ENCODE data around the gene PMEL. TPM values are rescaled to one million over a fixed set of nuclear protein-coding genes. Genes with fewer than 3 reads are reported as not detected.

Gene PMEL
- total RNA-seq, 1 experiment from 2014 or later, result not detected

- DNase-seq (ENCODE audit: unreplicated experiment), result no peak
- Mint-ChIP-seq H3K27me3 (ENCODE audit: insufficient read depth, unreplicated experiment) (no peaks in the 10 kb centered on the region), H3K27ac (ENCODE audit: low read depth, unreplicated experiment) (no peak overlapping the region), H3K9me3 (ENCODE audit: unreplicated experiment) (no peaks in the 10 kb centered on the region), H3K4me3 (ENCODE audit: unreplicated experiment) (no peak overlapping the region), H3K4me1 (ENCODE audit: insufficient read depth, unreplicated experiment) (peaks cover 36% of the 10 kb centered on the region), H3K36me3 (ENCODE audit: insufficient read depth, unreplicated experiment) (peaks cover 7% of the 10 kb centered on the region)
- intact Hi-C loops (cut with micrococcal nuclease), result no loop called here
- no TSS peak for BruUV-seq (replicated peaks)
- TF ChIP-seq CTCF (IDR thresholded peaks at IDR 0.05; ENCODE audit: unreplicated experiment), result no peak
- POLR2A ChIA-PET, result interaction anchor here (0.9 to 4.5 kb wide), 3 partner anchors 13 to 152 kb away, joined by 3 to 35 read pairs (median 10); partner anchors contain the start of genes ORMDL2 and SARNP
- CTCF ChIA-PET, result interaction anchor here (0.5 to 2.7 kb wide), 3 partner anchors 10 to 29 kb away, joined by 3 to 14 read pairs (median 3); partner anchors contain the start of gene SUOX
These were observed 3.5 kb upstream of the PMEL start for GRCh38 chr12:55969356-55969755.

- TSS peak; percentile 46 for BruUV-seq (replicated peaks)
- DNase-seq (ENCODE audit: unreplicated experiment), result peak; percentile 88
- CTCF ChIA-PET, result interaction anchor here (0.7 to 1.8 kb wide), 2 partner anchors 12 to 37 kb away, joined by 3 to 7 read pairs; no protein-coding TSS in a partner anchor
- Mint-ChIP-seq H3K36me3 (ENCODE audit: insufficient read depth, unreplicated experiment) (peaks cover 2% of the 10 kb centered on the region), H3K4me3 (ENCODE audit: unreplicated experiment) (peak within 1 kb of the TSS; percentile 93), H3K27ac (ENCODE audit: low read depth, unreplicated experiment) (peak within 1 kb of the TSS; percentile 95), H3K4me1 (ENCODE audit: insufficient read depth, unreplicated experiment) (peaks cover 28% of the 10 kb centered on the region), H3K9me3 (ENCODE audit: unreplicated experiment) (no peaks in the 10 kb centered on the region), H3K27me3 (ENCODE audit: insufficient read depth, unreplicated experiment) (no peaks in the 10 kb centered on the region)
- POLR2A ChIA-PET, result interaction anchor here (0.6 to 4.5 kb wide), 6 partner anchors 7 to 1683 kb away, joined by 3 to 35 read pairs (median 6); partner anchors contain the start of genes ORMDL2 and SARNP
- intact Hi-C loops (cut with micrococcal nuclease), result no loop called here
- TF ChIP-seq CTCF (IDR thresholded peaks at IDR 0.05; ENCODE audit: unreplicated experiment), result no peak
These were observed 803 bp upstream of the PMEL start, which contains the start of gene CDK2 for GRCh38 chr12:55966408-55967281. CDK2 (plus strand) TSS chr12:55966830; CDS start chr12:55967009, 179 bp downstream.

- DNase-seq (ENCODE audit: unreplicated experiment), result no peak
- POLR2A ChIA-PET, result interaction anchor here (0.8 to 1.2 kb wide), 2 partner anchors 8 to 33 kb away, joined by 4 to 5 read pairs; partner anchors contain the start of gene RAB5B
- CTCF ChIA-PET, result no interaction called here
- Mint-ChIP-seq H3K36me3 (ENCODE audit: insufficient read depth, unreplicated experiment) (no peaks in the 10 kb centered on the region), H3K27me3 (ENCODE audit: insufficient read depth, unreplicated experiment) (no peaks in the 10 kb centered on the region), H3K27ac (ENCODE audit: low read depth, unreplicated experiment) (no peak overlapping the region), H3K4me3 (ENCODE audit: unreplicated experiment) (no peak overlapping the region), H3K9me3 (ENCODE audit: unreplicated experiment) (no peaks in the 10 kb centered on the region), H3K4me1 (ENCODE audit: insufficient read depth, unreplicated experiment) (peaks cover 23% of the 10 kb centered on the region)
- intact Hi-C loops (cut with micrococcal nuclease), result no loop called here
- no peak for TF ChIP-seq CTCF (IDR thresholded peaks at IDR 0.05; ENCODE audit: unreplicated experiment)
- no TSS peak for BruUV-seq (replicated peaks)
These were observed 602 bp downstream of the PMEL start for GRCh38 chr12:55965240-55965639.

- no peak for DNase-seq (ENCODE audit: unreplicated experiment)
- BruUV-seq (replicated peaks), result no TSS peak
- Mint-ChIP-seq H3K4me1 (ENCODE audit: insufficient read depth, unreplicated experiment) (peaks cover 23% of the 10 kb centered on the region), H3K27ac (ENCODE audit: low read depth, unreplicated experiment) (no peak overlapping the region), H3K27me3 (ENCODE audit: insufficient read depth, unreplicated experiment) (no peaks in the 10 kb centered on the region), H3K9me3 (ENCODE audit: unreplicated experiment) (no peaks in the 10 kb centered on the region), H3K36me3 (ENCODE audit: insufficient read depth, unreplicated experiment) (no peaks in the 10 kb centered on the region), H3K4me3 (ENCODE audit: unreplicated experiment) (no peak overlapping the region)
- TF ChIP-seq CTCF (IDR thresholded peaks at IDR 0.05; ENCODE audit: unreplicated experiment), result no peak
- POLR2A ChIA-PET, result no interaction called here
- intact Hi-C loops (cut with micrococcal nuclease), result no loop called here
- CTCF ChIA-PET, result no interaction called here
These were observed 2.1 kb downstream of the PMEL start for GRCh38 chr12:55963760-55964159.

Measured in MCF 10A (cell line).